Gastrocnemius medialis (tissue), 4 donors: ENCODE data around the gene TMEM117. TPM values are rescaled to one million over a fixed set of nuclear protein-coding genes. Genes with fewer than 3 reads are reported as not detected.

Experiments used
- ATAC-seq, 2 donors: fragments of 150-250 bp; one replicate each; pipeline ENCODE4 v1.9.1; 2016
- DNase-seq, 2 donors: peaks; one replicate each; pipeline ENCODE4 v3.0.0-alpha.2; 2019
- H3K27ac ChIP-seq, 4 donors: fragments of 200-600 bp; sonication (generic); 1 replicate in 1 of 4; 2 replicates in 3 of 4; pipeline ENCODE4 v1.5.1; 2016 to 2018; ENCODE audit warnings: mild to moderate bottlenecking in 2 of 4, moderate library complexity in 1 of 4
- H3K27me3 ChIP-seq, 3 donors: fragments of 200-600 bp; sonication (generic) in 2 of 3; 1 replicate in 1 of 3; 2 replicates in 2 of 3; pipeline versions ENCODE4 v1.5.1 to v1.6.0; 2016 to 2019; ENCODE audit warnings: mild to moderate bottlenecking in 1 of 3, moderate library complexity in 1 of 3
- H3K36me3 ChIP-seq, 2 donors: fragments of 200-600 bp; sonication (generic) in 1 of 2; one replicate each; pipeline ENCODE4 v1.5.1; 2017 to 2018
- H3K4me1 ChIP-seq, 2 donors: fragments of 200-600 bp; sonication (generic) in 1 of 2; one replicate each; pipeline ENCODE4 v1.5.1; 2016 to 2017; ENCODE audit warnings: mild to moderate bottlenecking in 2 of 2
- H3K4me3 ChIP-seq, 4 donors: fragments of 200-600 bp; sonication (generic) in 3 of 4; 1 replicate in 1 of 4; 2 replicates in 3 of 4; pipeline ENCODE4 v1.5.1; 2016 to 2019; ENCODE audit warnings: mild to moderate bottlenecking in 2 of 4
- H3K9me3 ChIP-seq, 3 donors: fragments of 200-600 bp; sonication (generic) in 2 of 3; 1 replicate in 1 of 3; 2 replicates in 2 of 3; pipeline ENCODE4 v1.5.1; 2016 to 2019
- CTCF ChIP-seq, 5 experiments: fragments of 450-650 bp in 3 of 5; fragments of 200-600 bp in 2 of 5; sonication (generic) in 2 of 5; IDR thresholded peaks in 4 of 5; conservative IDR thresholded peaks in 1 of 5; 1 replicate in 4 of 5; 2 replicates in 1 of 5; pipeline ENCODE4 v1.5.1; 2016 to 2019; ENCODE audit warnings: antibody characterized with exemption in 5 of 5, mild to moderate bottlenecking in 3 of 5, moderate library complexity in 3 of 5
- POLR2A ChIP-seq, 2 donors: fragments of 450-650 bp; IDR thresholded peaks; one replicate each; pipeline ENCODE4 v1.6.1; 2017; ENCODE audit warnings: antibody characterized with exemption in 2 of 2, mild to moderate bottlenecking in 2 of 2, moderate library complexity in 2 of 2
- in situ Hi-C, 4 donors: fragments of 200-750 bp; cut with MboI; loops; one replicate each; pipeline versions ENCODE4 v1.15.0 to v1.8.0; 2017; ENCODE audit warnings: low sequenced_read_pairs in 4 of 4
- intact Hi-C: fragments of 100-400 bp; cut with DNase I; formaldehyde crosslinking; loops from one replicate; pipeline ENCODE4 v1.15.1; 2023; ENCODE audit warnings: low total_unique reads
- total RNA-seq, 4 donors: library from RNA; depleted of rRNA; stranded (reverse); fragments of >200 nt; gene quantifications; one replicate each; pipeline versions ENCODE4 v1.1.0 to v1.2.3, GENCODE V29; 2016

TMEM117 gene
- total RNA-seq, 4 donors from 2014 or later: 3.5 to 19.4 (median 6.1) TPM

GRCh38 chr12:43882578-43883178 lies 46.8 kb downstream of the TMEM117 start:
- no peaks in the 10 kb centered on the region for H3K36me3 ChIP-seq
- no peak overlapping the region for H3K4me3 ChIP-seq
- no peaks in the 10 kb centered on the region for H3K9me3 ChIP-seq
- ATAC-seq (peak; percentile 45 to 74), DNase-seq (no peak)
- in situ Hi-C loops: loop anchor here in 1 of 4 donors (10.0 to 25.0 kb wide), 3 partner anchors 78 to 420 kb away; partner anchors contain the start of gene TWF1
- TF ChIP-seq POLR2A (IDR thresholded peaks at IDR 0.05) (no peak), CTCF (IDR thresholded peaks at IDR 0.05 in 4 of 5, conservative IDR thresholded peaks at IDR 0.05 in 1 of 5) (peak; percentile 36 to 82 (median 75))
- H3K4me1 ChIP-seq: peaks cover 23 to 24% of the 10 kb centered on the region in 2 donors
- no peaks in the 10 kb centered on the region for H3K27me3 ChIP-seq
- intact Hi-C loops: loop anchor here (1.0 to 10.0 kb wide), 2 partner anchors 76 to 438 kb away; partner anchors contain the start of gene TWF1
- H3K27ac ChIP-seq: no peak overlapping the region

GRCh38 chr12:43883311-43883710 lies 47.4 kb downstream of the TMEM117 start:
- Histone ChIP-seq H3K4me3 (no peak overlapping the region), H3K27me3 (no peaks in the 10 kb centered on the region), H3K36me3 (no peaks in the 10 kb centered on the region), H3K9me3 (no peaks in the 10 kb centered on the region), H3K4me1 (peaks cover 25 to 27% of the 10 kb centered on the region in 2 donors), H3K27ac (no peak overlapping the region)
- no peak for DNase-seq
- no peak for TF ChIP-seq CTCF (IDR thresholded peaks at IDR 0.05 in 4 of 5, conservative IDR thresholded peaks at IDR 0.05 in 1 of 5)
- TF ChIP-seq POLR2A (IDR thresholded peaks at IDR 0.05): no peak
- in situ Hi-C loops (loop anchor here in 1 of 4 donors (10.0 to 25.0 kb wide), 3 partner anchors 79 to 421 kb away; partner anchors contain the start of gene TWF1), intact Hi-C loops (loop anchor here (10.0 kb wide), 1 partner anchor 439 kb away; no protein-coding TSS in a partner anchor)
- no peak for ATAC-seq

GRCh38 chr12:43883748-43884147 lies 47.9 kb downstream of the TMEM117 start:
- Histone ChIP-seq H3K9me3 (no peaks in the 10 kb centered on the region), H3K27me3 (no peaks in the 10 kb centered on the region), H3K36me3 (no peaks in the 10 kb centered on the region), H3K4me3 (no peak overlapping the region), H3K4me1 (peaks cover 25 to 27% of the 10 kb centered on the region in 2 donors), H3K27ac (no peak overlapping the region)
- DNase-seq (no peak), ATAC-seq (no peak)
- intact Hi-C loops (loop anchor here (10.0 kb wide), 1 partner anchor 439 kb away; no protein-coding TSS in a partner anchor), in situ Hi-C loops (loop anchor here in 1 of 4 donors (10.0 to 25.0 kb wide), 3 partner anchors 79 to 421 kb away; partner anchors contain the start of gene TWF1)
- TF ChIP-seq CTCF (IDR thresholded peaks at IDR 0.05 in 4 of 5, conservative IDR thresholded peaks at IDR 0.05 in 1 of 5): no peak
- TF ChIP-seq POLR2A (IDR thresholded peaks at IDR 0.05): no peak

GRCh38 chr12:43884683-43885410 lies 49.0 kb downstream of the TMEM117 start:
- ATAC-seq (no peak), DNase-seq (no peak)
- H3K36me3 ChIP-seq: no peaks in the 10 kb centered on the region
- no peak for TF ChIP-seq POLR2A (IDR thresholded peaks at IDR 0.05)
- no peak for TF ChIP-seq CTCF (IDR thresholded peaks at IDR 0.05 in 4 of 5, conservative IDR thresholded peaks at IDR 0.05 in 1 of 5)
- intact Hi-C loops (loop anchor here (10.0 kb wide), 1 partner anchor 440 kb away; no protein-coding TSS in a partner anchor), in situ Hi-C loops (loop anchor here in 1 of 4 donors (10.0 to 25.0 kb wide), 3 partner anchors 80 to 423 kb away; partner anchors contain the start of gene TWF1)
- H3K9me3 ChIP-seq: no peaks in the 10 kb centered on the region
- no peaks in the 10 kb centered on the region for H3K27me3 ChIP-seq
- H3K27ac ChIP-seq: no peak overlapping the region
- no peak overlapping the region for H3K4me3 ChIP-seq
- H3K4me1 ChIP-seq: peaks cover 20 to 27% of the 10 kb centered on the region in 2 donors
